ENCODE measurements around the gene GAB2. TPM values are rescaled to one million over a fixed set of nuclear protein-coding genes. Genes with fewer than 3 reads are reported as not detected.

Gene GAB2
- total and polyA plus RNA-seq, 2 of the 13 experiments (the other 11 are each of a cell fraction or from before 2014, with no cell fraction given), result 4.1 to 8.6 TPM

DNA sequence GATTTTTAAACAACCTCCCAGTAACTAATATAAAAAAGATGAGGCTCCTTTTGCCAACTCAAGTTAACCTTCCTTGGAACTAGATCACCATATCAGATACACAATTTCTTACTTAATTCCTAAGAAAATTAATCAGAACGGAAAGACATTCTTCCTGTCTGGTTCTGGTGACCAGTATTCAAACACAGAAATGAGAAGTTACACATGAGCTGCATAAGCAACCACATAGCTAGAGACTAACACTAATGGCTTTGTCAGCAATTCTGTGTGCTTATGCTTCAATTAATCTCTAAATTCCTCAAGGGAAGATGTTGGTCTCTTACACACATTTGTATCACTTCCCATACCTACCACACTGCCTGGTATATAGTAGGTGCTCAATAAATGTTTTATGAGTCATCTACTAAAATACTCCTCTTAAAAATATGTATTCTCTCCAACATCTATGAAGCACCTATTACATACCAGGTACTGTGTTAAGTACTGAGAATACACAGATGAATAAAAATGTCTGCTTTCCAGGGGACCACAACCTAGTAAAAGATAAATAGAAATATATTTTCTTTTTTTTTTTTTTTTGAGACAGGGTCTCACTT is 54.5 kb downstream of the GAB2 start:
- Histone ChIP-seq H3K9me3 (ENCODE audit: low read length) (no peaks in the 10 kb centered on the region), H3K27me3 (ENCODE audit: control insufficient read depth in 1 of 2, insufficient read depth in 2 of 2, low read length in 2 of 2) (no peaks in the 10 kb centered on the region), H3K4me2 (ENCODE audit: low read depth, low read length) (no peak overlapping the region), H3K4me1 (ENCODE audit: insufficient read depth, low read length) (peaks cover 15% of the 10 kb centered on the region), H3K79me2 (ENCODE audit: insufficient read depth, low read length) (no peaks in the 10 kb centered on the region), H3K4me3 (replicated peaks in 1 of 3; ENCODE audit: insufficient read depth in 1 of 3, low read depth in 2 of 3, low read length in 3 of 3) (no peak overlapping the region), H3K36me3 (replicated peaks in 1 of 2; ENCODE audit: control insufficient read depth in 1 of 2, insufficient read depth in 2 of 2, low read length in 2 of 2) (no peaks in the 10 kb centered on the region), H2AFZ (ENCODE audit: low read length) (no peak overlapping the region), H4K20me1 (ENCODE audit: insufficient read depth, low read length) (0 out of 2 replicates have a peak, but pooled peaks cover 5% of the 10 kb centered on the region), H3K27ac (ENCODE audit: extremely low read length, insufficient read depth, low read length) (no peak overlapping the region), H3K9ac (ENCODE audit: insufficient read depth, low read depth, low read length) (no peak overlapping the region)
- no peak for FAIRE-seq
- ChIA-PET POLR2A (no interaction called here), CTCF (ENCODE audit: low intra/inter-chr PET ratio, low total read pairs) (no interaction called here)
- ATAC-seq, result no peak
- intact Hi-C loops (cut with micrococcal nuclease; ENCODE audit: unreplicated experiment) (no loop called here), in situ Hi-C loops (cut with HindIII; ENCODE audit: extremely low pct_ligation_motif_present, low pct_unique_long_range_greater_than_20kb) (no loop called here)
- TF ChIP-seq ZFP36L2 (CRISPR knock-in tag; IDR thresholded peaks at IDR 0.05) (no peak), KLF13 (CRISPR knock-in tag; IDR thresholded peaks at IDR 0.05) (no peak), NONO (IDR thresholded peaks at IDR 0.05) (no peak), NONO (CRISPR knock-in tag; conservative IDR thresholded peaks at IDR 0.05) (no peak), MAFK (conservative IDR thresholded peaks at IDR 0.05 in 1 of 2, IDR thresholded peaks at IDR 0.05 in 1 of 2; ENCODE audit: low read length in 2 of 2) (peak; percentile 74 to 86), TBX3 (IDR thresholded peaks at IDR 0.05; ENCODE audit: borderline replicate concordance) (no peak), GABPA (IDR thresholded peaks at IDR 0.05; ENCODE audit: low read depth, low read length) (no peak), GABPA (CRISPR knock-in tag; IDR thresholded peaks at IDR 0.05; ENCODE audit: low read depth) (no peak), ZNF879 (CRISPR knock-in tag; IDR thresholded peaks at IDR 0.05) (no peak), TAF1 (CRISPR knock-in tag; IDR thresholded peaks at IDR 0.05) (no peak), MAFF (IDR thresholded peaks at IDR 0.05; ENCODE audit: low read depth, low read length) (peak; percentile 85), ZNF430 (CRISPR knock-in tag; IDR thresholded peaks at IDR 0.05) (no peak), NR2F1 (CRISPR knock-in tag; IDR thresholded peaks at IDR 0.05) (no peak), ZBTB1 (CRISPR knock-in tag; IDR thresholded peaks at IDR 0.05; ENCODE audit: borderline replicate concordance) (no peak), RXRA (CRISPR knock-in tag; IDR thresholded peaks at IDR 0.05) (no peak)
- TF ChIP-seq, protein P1, sequence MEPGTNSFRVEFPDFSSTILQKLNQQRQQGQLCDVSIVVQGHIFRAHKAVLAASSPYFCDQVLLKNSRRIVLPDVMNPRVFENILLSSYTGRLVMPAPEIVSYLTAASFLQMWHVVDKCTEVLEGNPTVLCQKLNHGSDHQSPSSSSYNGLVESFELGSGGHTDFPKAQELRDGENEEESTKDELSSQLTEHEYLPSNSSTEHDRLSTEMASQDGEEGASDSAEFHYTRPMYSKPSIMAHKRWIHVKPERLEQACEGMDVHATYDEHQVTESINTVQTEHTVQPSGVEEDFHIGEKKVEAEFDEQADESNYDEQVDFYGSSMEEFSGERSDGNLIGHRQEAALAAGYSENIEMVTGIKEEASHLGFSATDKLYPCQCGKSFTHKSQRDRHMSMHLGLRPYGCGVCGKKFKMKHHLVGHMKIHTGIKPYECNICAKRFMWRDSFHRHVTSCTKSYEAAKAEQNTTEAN (CRISPR knock-in tag; conservative IDR thresholded peaks at IDR 0.05), result no peak
- TF ChIP-seq, protein P2, sequence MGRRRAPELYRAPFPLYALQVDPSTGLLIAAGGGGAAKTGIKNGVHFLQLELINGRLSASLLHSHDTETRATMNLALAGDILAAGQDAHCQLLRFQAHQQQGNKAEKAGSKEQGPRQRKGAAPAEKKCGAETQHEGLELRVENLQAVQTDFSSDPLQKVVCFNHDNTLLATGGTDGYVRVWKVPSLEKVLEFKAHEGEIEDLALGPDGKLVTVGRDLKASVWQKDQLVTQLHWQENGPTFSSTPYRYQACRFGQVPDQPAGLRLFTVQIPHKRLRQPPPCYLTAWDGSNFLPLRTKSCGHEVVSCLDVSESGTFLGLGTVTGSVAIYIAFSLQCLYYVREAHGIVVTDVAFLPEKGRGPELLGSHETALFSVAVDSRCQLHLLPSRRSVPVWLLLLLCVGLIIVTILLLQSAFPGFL (CRISPR knock-in tag; IDR thresholded peaks at IDR 0.05), result no peak
- TF ChIP-seq, protein P3, sequence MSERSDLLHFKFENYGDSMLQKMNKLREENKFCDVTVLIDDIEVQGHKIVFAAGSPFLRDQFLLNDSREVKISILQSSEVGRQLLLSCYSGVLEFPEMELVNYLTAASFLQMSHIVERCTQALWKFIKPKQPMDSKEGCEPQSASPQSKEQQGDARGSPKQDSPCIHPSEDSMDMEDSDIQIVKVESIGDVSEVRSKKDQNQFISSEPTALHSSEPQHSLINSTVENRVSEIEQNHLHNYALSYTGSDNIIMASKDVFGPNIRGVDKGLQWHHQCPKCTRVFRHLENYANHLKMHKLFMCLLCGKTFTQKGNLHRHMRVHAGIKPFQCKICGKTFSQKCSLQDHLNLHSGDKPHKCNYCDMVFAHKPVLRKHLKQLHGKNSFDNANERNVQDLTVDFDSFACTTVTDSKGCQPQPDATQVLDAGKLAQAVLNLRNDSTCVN (CRISPR knock-in tag; IDR thresholded peaks at IDR 0.05; ENCODE audit: borderline replicate concordance), result no peak
- WGBS (ENCODE audit: low lambda C conversion rate), result 100% methylated on average over 1 of the region's 1 CpG
- BruUV-seq (replicated peaks), result no TSS peak
- no peak for DNase-seq (ENCODE audit: low spot score)
